Measurements from ENCODE around the gene SLIT2.

DNA sequence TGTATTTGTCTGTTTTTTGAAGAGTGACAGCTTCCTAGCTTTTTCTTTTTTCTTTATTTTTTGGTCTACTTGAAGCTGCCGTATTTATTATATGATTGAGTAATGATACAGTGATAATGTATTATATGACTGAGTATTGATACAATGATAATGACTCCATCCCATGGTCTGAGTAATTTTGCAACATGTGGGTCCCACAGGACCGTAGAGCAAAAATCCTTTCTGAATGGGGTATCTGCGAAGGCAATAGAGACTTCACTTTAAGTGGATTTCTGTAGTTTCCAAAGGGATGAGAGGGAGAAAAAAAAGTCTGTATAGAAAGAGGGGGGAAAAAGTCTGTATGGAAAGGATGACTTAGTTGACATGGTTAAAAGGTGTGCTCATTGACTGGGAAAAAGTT is 41.0 kb downstream of the SLIT2 start:
- TF ChIP-seq, protein P1, sequence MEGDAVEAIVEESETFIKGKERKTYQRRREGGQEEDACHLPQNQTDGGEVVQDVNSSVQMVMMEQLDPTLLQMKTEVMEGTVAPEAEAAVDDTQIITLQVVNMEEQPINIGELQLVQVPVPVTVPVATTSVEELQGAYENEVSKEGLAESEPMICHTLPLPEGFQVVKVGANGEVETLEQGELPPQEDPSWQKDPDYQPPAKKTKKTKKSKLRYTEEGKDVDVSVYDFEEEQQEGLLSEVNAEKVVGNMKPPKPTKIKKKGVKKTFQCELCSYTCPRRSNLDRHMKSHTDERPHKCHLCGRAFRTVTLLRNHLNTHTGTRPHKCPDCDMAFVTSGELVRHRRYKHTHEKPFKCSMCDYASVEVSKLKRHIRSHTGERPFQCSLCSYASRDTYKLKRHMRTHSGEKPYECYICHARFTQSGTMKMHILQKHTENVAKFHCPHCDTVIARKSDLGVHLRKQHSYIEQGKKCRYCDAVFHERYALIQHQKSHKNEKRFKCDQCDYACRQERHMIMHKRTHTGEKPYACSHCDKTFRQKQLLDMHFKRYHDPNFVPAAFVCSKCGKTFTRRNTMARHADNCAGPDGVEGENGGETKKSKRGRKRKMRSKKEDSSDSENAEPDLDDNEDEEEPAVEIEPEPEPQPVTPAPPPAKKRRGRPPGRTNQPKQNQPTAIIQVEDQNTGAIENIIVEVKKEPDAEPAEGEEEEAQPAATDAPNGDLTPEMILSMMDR (IDR thresholded peaks at IDR 0.05; ENCODE audit: insufficient read depth, low read depth, low read length), result no peak
- no peak for TF ChIP-seq EZH2 (IDR thresholded peaks at IDR 0.05; ENCODE audit: insufficient read depth, low read length)
